Brain microvascular endothelial cell (primary cell): Measurements from ENCODE around the gene CABP7.

Experiments
- DNase-seq: peaks from one replicate; pipeline ENCODE4 v3.0.0-alpha.2; 2020
- H3K27ac ChIP-seq: fragments of 250-450 bp; sonication (Bioruptor Pico); 2 replicates; pipeline ENCODE4 v1.5.1; 2020; ENCODE audit warnings: mild to moderate bottlenecking, moderate library complexity
- H3K27me3 ChIP-seq: fragments of 250-450 bp; sonication (Bioruptor Pico); replicated peaks from 2 replicates; pipeline ENCODE4 v1.5.1; 2020; ENCODE audit warnings: mild to moderate bottlenecking
- H3K36me3 ChIP-seq: fragments of 250-450 bp; sonication (Bioruptor Pico); replicated peaks from 2 replicates; pipeline ENCODE4 v1.5.1; 2020; ENCODE audit warnings: mild to moderate bottlenecking
- H3K4me3 ChIP-seq: 2 replicates; pipeline ENCODE4 v1.5.1; 2011; ENCODE audit warnings: low read depth, mild to moderate bottlenecking, control low read depth, low read length, moderate library complexity
- CTCF ChIP-seq: IDR thresholded peaks from 2 replicates; pipeline ENCODE4 v1.5.1; 2011; ENCODE audit warnings: low read depth, mild to moderate bottlenecking, moderate library complexity, low read length, control low read depth, inconsistent platforms; ENCODE audit errors: missing control alignments
- in situ Hi-C: cut with HindIII; loops from 2 replicates; pipeline ENCODE4 v1.10.0; 2017; ENCODE audit warnings: low sequenced_read_pairs, low pct_ligation_motif_present

Gene CABP7

GRCh38 chr22:29702931-29703501, 16.8 kb upstream of the CABP7 start:
- no peak for TF ChIP-seq CTCF
- Histone ChIP-seq H3K27me3 (no peaks in the 10 kb centered on the region), H3K4me3 (no peak overlapping the region), H3K36me3 (no peaks in the 10 kb centered on the region), H3K27ac (no peak overlapping the region)
- in situ Hi-C loops = no loop called here
- DNase-seq = no peak

GRCh38 chr22:29703569-29704195, 16.1 kb upstream of the CABP7 start:
- H3K27me3 ChIP-seq = no peaks in the 10 kb centered on the region
- no peak for TF ChIP-seq CTCF
- H3K4me3 ChIP-seq = no peak overlapping the region
- no peak for DNase-seq
- in situ Hi-C loops = no loop called here
- H3K36me3 ChIP-seq = no peaks in the 10 kb centered on the region
- no peak overlapping the region for H3K27ac ChIP-seq

- DNase-seq = peak; percentile 38
- no peak overlapping the region for H3K4me3 ChIP-seq
- no peak for TF ChIP-seq CTCF
- no peak overlapping the region for H3K27ac ChIP-seq
- in situ Hi-C loops = no loop called here
- no peaks in the 10 kb centered on the region for H3K27me3 ChIP-seq
- no peaks in the 10 kb centered on the region for H3K36me3 ChIP-seq
These were observed 15.1 kb upstream of the CABP7 start for GRCh38 chr22:29704528-29705285.

GRCh38 chr22:29705651-29706050, 14.2 kb upstream of the CABP7 start:
- Histone ChIP-seq H3K36me3 (no peaks in the 10 kb centered on the region), H3K4me3 (no peak overlapping the region), H3K27ac (no peak overlapping the region), H3K27me3 (no peaks in the 10 kb centered on the region)
- in situ Hi-C loops = no loop called here
- TF ChIP-seq CTCF = no peak
- no peak for DNase-seq

GRCh38 chr22:29706486-29706885, 13.3 kb upstream of the CABP7 start:
- no peak for TF ChIP-seq CTCF
- Histone ChIP-seq H3K27me3 (no peaks in the 10 kb centered on the region), H3K27ac (no peak overlapping the region), H3K36me3 (no peaks in the 10 kb centered on the region), H3K4me3 (no peak overlapping the region)
- no peak for DNase-seq
- in situ Hi-C loops = no loop called here

- H3K27ac ChIP-seq = no peak overlapping the region
- no peak overlapping the region for H3K4me3 ChIP-seq
- DNase-seq = no peak
- no peaks in the 10 kb centered on the region for H3K36me3 ChIP-seq
- in situ Hi-C loops = no loop called here
- TF ChIP-seq CTCF = no peak
- H3K27me3 ChIP-seq = no peaks in the 10 kb centered on the region
These were observed 12.8 kb upstream of the CABP7 start for GRCh38 chr22:29707010-29707409.
